ENCODE data around the gene CRIP2.

The CRIP2 gene

DNA sequence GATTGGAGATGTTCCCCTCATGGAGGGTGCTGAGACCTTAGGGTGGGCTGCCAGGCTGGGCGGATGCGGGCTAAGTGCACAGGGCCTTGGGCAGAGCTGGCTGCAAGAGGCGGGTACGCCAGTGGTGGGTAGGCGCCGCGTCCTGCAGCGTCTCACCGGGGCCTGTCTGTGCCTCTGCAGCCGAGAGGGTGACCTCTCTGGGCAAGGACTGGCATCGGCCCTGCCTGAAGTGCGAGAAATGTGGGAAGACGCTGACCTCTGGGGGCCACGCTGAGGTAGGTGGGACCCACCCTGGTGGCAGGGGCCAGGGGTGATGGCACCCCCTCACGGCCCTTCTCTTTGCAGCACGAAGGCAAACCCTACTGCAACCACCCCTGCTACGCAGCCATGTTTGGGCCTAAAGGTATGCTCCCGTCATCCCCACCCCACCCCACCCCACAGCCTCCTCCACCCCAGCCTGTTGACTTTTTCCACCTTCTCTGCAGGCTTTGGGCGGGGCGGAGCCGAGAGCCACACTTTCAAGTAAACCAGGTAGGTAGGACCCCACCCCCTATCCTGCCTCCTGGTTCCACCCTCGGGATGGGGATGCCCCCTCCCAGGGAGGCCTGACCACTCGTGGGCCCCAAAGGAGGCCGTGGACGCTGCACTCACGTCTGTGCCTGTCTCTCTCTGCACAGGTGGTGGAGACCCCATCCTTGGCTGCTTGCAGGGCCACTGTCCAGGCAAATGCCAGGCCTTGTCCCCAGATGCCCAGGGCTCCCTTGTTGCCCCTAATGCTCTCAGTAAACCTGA, 13.6 kb downstream of the CRIP2 start:
- DNase-seq (ENCODE audit: low read depth in 2 of 2), result no peak

DNA sequence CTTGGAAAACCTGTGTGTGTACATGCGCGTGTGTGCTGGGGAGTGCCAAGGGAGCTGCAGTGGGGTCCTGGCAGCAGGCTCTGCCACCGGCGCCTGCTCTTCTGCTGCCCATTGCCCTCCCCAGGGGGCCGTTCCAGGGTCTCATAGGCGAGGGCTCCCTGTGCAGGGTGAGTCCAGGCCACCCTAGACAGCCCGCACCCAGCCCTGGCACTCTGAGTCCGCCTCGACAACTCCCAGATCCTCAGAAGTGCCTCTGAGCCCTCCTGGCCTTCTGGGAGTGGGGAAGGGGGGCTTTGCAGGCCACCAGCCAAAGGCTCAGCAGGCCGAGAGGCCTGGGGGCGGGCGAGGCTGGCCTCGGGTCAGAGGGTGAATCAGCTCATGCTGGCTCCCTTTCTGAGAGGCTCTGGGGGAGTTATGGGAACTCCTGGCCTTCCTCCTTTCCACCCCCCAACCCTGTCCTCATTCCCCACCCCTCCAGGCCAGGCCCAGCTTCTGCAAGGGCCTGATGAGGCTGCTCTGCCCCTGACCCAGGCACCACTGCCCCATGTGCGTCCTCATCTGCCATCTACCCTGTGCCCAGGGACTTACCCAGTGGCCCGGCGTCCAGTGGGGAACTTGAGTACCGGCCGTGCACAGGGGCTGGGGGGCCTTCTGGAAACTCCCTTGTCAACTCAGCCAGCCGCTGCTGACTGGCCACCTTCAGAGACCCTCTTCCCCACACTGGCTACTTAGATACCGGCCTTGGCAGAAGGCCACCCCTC, 14.3 kb downstream of the CRIP2 start:
- DNase-seq (ENCODE audit: low read depth in 2 of 2), result no peak

DNA sequence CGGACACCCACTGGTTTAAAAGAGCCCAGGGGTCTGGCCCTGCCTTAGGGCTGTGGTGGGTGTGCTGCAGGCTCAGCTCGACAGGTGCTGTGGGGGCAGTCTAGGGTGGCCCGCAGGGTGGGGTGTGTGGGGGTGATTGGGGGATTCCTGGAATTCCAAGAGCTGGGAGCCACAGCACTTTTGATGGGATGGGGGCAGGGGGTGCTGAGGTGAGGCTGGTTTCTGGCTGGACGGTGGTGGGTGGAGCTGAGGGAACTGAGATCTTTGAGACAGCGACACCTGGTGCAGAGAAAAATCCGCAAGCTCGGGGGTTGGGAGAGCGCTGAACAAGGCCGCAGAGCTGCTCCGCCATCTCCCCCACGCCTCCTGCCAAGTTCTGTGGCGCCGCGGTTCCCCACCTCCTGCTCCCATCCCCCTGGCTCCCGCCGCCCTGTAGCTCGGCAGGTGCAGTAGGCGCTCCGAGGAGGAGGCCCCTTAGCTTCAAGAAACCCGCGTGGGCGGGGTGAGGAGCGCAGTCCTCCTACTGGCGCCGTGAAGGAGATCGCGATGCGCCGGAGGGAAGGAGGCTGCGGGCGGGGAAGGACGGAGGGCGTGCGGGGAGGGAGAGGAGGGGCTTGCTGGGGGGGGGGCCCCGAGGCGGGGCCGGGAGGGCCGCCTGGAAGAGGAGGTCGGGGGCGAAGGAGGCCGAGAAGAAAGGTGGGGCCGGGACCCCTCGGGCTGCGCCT, 15.1 kb downstream of the CRIP2 start:
- peak; percentile 69 to 76 for DNase-seq (ENCODE audit: low read depth in 2 of 2)

DNA sequence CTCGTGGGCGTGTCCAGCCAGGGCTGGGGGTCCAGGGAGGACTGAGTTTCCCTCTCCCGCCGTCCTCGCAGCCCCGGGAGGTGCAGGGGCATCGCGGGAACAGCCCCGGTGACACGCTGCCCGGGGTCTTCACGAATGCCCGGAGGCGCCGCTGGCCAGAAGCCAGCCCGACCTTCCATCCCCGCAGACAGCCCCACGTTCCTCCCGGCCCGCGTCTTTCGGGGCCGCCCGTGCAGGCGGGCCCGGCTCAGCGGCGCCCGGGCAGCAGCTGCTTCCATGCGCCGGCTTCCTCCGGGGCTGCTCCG, 15.6 kb downstream of the CRIP2 start:
- no peak for DNase-seq (ENCODE audit: low read depth in 2 of 2)

DNA sequence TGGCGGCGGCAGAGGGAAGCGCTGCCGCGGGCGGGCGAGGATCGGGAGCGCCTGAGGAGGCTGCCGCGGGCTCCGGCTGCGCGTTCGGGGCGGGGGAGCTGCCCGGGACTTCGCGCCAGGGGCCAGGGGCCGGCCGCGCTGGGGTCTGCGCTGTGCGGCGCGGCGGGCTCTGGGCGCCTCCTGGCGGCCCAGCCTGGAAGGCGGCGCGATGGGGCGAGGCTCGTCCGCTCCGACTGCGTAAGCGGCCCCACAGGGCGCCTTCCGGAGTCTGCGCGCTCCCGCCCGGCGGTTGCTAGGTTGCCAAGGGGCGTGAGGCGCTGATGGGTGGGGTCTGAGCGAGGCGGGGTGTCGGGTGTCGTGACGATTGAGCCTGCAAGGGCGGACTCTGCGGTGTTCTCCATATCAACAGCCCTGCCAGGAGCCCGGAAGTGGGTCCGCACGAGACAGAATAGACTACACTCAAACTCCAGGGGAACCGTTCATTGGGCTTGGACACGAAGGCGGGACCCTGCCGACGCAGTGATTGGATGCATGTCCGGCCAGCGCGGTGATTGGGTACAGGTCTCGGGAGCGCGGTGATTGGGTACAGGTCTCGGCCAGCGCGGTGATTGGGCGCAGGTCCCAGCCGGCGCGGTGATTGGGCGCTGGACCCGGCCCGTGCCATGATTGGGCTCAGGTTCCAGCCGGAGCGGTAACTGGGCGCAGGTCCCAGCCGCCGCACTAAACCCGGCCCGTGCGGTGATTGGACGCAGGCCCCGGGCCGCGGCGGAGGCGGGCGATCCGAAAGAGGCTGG, 16.1 kb downstream of the CRIP2 start, which contains the start of gene TEDC1:
Gene TEDC1 (plus strand): TSS at position 675 of the 794 bp plus-strand sequence. CDS start 130 bp downstream, outside the sequence.
- peak; percentile 94 to 97 for DNase-seq (ENCODE audit: low read depth in 2 of 2)

DNA sequence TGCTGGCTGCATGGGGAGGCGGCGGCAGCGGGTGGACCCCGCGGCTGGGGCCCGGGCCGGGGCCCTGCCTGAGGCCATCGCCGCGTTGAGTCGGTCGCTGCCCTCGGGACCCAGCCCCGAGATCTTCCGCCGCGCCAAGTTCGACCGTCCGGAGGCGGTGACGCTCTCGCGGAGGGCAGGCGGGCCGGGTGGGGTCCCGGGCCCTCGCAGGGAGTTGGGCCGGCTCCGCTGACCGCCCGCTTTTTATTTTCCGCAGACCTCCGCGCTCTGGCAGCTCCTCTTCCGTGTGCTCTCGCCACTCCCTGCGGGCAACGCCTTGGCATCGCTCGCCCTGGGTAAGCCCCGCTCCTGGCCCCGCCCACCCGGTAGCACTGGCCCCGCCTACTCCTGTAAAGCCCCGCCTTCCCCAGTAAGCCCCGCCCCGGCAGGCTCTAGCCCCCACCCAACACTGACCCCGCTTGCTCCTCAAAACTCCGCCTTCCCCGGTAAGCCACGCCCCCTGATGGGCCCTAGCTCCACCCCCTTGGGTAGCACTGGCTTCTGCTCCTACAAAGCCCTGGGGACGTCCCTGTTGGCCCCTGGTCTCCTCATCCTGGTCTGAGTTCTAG, 16.8 kb downstream of the CRIP2 start:
- peak; percentile 71 to 86 for DNase-seq (ENCODE audit: low read depth in 2 of 2)

DNA sequence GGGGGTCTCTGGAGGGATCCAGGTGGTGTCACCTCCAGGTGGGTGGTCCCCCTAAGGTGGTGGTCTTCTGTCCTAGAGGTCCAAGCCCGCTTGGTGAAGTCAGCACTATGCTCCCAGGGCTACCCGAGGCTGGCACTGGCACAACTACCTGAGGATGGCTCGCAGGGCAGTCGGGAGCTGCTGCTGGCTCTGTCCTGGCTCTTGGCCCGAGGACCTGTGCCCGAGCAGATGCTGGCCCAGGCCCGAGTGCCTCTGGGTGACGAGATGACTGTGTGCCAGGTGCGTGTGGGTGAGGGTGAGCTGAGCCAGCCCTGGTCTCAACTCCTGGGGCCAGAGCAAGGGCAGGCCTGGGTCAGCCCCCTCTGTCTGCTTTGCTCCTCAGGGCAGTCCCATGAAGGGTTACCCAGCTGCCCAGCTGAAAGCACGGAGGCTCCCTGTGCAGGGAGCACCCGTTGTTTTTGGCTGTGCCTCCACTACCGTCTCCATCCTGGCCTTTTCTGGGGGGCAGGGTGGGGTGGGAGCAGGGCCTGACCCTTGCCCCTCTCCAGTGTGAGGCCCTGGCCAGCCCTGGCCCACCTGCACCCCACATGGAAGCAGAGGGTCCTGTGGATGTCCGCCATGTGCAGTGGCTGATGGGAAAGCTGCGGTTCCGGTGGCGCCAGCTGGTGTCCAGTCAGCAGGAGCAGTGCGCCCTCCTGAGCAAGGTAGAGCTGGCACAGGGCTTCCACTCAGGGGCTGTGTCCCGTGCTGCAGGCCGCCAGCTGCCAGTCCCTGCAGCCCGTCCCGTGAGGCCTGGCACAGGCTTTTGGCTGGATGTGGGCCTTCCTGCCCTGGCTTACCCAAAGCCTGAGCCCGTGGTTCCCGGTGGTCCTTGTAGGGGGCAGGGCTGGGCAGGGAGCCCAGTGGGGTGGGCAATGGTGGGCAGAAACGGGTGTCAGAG, 17.7 kb downstream of the CRIP2 start:
- DNase-seq (ENCODE audit: low read depth in 2 of 2), result no peak

DNA sequence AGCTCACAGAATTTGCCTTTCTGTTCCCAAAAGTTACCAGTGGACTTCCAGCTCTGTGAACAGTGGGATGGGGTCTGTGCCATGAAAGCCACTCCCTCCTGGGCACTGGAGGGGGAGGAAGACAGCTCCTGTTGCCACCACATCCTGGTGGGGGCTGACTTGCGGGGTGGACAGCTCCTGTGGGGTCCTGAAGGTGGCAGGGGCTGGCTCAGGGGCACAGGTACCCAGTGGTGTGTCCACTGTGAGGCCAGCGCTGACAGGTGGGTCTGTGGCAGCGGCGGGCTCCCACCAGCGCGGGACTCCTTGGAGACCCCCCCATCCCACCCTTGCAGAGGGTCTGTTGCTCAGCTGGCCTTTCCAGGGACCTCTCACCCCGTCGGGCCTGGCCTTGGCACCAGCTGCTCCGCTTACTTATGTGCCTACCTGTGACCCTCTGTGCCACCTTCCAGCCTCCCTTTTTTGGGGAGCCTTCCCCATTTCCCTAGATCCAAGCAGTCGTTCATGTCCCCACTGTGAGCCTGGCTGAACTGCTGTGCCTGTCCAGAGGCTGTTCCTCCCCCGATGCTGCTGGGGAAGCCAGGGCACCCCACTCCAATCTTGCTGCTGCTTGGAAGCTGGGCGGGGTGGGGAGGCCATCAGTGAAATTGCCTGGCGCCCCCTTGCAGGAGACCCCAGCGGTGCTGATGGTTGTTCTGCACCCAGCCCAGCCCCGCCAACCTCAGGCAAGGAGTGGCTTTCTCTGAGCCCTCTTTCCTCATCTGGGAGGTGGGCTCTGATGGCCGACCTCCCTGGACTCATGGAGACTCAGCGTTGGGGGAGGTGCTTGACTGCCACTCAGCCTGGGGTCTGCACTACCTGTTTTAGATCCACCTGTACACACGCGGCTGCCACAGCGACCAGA, 18.6 kb downstream of the CRIP2 start:
- no peak for DNase-seq (ENCODE audit: low read depth in 2 of 2)

DNA sequence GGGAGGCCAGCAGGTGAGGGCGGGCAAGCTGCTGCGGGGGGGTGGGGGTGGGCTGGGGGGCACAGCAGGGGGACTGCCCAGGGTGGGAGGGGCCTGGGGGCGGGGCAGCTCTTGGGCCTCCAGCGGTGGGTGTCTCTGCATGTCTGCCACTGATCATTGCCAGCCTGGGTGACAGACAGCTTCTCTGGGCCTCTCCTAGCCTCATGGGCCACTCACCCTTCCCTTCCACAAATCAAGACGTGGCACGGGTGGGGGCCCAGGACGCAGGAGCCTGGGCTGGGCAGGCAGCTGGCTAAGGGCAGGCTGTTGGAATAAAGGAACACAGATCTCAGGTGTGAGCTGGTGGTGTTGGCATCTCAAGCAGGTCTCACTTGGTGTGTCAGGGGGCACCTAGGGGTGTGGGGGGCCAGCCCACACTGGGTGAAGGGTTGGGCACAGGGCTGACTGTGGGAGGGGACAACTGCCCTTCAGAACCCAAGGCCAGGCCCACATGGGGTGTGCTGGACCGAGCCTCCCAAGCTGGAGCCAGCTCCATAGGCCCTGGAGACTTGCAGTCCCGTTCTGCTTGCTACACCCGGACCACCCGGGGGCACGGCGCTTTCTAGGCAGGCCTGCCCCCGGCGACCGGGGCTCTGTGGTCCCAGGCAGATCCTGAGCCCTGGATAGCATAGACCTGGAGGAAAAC, 19.4 kb downstream of the CRIP2 start:
- no peak for DNase-seq (ENCODE audit: low read depth in 2 of 2)

DNA sequence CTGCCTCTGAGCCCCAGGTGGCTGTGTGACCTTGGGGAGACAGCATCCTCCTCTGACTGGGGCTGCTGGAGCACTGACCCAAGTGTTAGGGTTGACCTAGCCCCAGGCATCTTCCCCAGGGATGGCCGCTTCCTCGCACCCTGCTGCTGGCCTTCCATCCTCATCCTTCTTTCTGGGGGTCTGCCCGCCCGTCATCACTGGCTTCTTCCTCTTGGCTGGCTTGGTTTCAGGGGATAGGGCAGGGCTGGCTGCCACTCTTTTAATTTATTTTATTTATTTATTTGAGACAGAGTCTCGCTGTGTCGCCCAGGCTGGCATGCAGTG, 19.9 kb downstream of the CRIP2 start:
- no peak for DNase-seq (ENCODE audit: low read depth in 2 of 2)

DNA sequence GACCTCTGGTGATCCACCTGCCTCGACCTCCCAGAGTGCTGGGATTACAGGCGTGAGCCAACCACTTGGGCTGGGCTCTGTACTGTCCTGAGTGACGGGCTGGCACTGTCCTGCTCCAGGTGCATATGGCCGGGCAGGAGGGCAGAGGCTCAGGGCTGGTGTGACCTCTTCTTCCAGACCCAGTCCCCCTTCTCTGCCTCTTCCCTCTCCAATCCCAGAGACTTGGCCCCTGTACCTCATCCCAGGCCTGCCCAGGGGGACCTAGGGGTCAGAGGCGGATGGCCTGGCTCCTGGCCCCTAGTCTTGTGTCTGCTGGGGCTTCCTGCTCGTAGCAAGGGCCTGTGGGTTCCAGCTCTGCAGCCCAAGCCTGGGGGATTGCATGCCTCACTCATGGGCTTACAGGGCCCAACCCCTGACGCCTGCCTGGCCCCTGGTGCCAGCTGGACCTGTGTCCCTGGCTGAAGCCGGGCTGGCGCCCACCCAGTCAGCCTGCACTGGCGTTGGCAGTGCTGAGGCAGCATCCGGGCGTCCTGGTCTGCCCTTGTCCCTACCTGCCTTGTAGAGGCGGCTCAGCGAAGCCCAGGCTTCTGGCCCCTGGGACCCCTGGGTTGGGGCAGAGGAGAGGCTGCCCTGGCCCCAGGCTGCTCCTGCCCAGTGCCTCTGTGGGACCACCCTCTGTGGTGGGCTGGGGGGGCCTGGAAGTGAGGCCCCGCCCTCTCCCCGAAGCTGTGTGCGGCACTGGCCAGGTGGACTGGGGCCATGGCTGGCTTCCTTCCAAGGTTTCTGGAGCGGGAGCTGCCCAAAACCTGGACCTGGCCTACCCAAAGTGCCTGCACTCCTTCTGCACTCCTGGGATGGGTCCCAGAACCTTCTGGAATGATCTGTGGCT, 20.7 kb downstream of the CRIP2 start:
- no peak for DNase-seq (ENCODE audit: low read depth in 2 of 2)

DNA sequence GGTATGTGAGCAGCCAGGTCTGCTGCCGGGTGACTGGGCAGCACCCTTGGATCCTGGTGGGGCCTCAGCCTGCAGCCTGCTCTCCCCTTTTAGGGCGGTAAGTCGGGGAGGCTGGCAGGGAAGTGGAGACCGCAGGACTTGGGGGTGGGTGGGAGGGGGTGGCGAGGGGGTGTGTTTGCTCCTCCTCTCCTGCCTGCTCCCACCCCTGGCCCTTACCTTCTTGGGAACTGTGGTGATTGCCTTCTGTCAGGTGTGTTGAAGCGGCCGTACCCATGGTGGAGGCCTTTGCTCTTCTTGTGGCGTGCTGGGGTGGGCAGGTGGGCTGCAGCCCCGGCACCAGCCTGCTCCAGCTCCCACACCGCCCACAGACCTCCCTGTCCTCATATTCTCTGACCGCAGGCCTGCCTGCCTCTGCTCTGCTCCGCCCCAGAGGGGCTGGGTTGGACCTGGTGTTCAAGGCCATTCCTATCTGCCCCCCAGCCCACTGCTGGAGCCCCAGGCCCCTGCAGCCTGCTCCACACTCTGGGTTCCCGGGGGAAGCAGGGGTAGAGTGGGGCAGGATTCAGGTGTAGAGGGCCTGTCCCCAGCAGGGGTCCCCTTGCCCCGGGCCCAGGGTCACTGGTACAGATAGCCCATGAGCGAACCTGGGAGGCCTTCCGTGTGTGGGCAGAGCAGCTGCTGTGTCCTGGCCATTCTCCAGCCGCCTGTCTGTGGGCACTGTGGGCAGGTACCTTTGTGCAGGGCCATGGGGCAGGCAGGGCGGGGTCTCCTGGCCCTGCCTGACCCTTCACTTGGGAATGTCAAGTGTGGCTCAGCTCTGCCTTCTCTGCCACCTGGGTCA, 21.6 kb downstream of the CRIP2 start:
- DNase-seq (ENCODE audit: low read depth in 2 of 2), result no peak

DNA sequence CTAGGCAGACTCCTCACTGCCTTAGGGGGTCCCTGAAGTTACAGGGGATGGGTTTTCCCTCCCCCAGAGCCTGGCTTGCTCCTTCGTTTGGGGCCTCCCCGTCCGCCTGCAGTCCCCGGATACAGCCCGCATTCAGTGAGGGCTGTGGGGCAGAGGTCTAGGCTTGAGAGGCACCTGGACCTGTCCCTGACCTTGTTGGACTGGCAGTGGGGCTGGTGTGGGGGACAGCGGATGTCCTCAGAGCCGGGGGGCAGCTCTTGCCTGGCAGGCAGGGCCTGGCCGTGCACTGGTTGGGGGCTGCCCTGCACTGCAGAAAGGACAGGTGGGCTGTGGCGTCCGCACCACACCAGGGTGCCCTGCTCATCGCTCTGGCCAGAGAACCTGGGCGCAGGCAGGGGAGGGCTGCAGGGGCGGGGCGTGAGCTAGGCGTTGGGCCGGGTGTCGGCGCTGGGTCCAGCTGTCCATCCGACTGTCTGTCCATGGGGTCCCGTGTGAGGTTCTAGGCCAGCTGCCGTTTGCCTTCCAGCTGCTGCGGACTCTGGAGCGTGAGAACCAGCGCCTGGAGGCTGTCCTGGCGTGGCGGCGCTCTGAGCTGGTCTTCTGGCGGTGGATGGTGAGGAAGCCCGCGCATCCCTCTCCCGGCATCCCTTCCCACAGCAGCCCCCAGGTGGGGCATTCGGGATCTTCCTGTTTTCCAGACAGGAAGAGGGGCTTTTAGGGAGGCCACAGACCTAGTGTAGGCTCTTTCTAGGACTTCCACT, 22.4 kb downstream of the CRIP2 start:
- no peak for DNase-seq (ENCODE audit: low read depth in 2 of 2)

DNA sequence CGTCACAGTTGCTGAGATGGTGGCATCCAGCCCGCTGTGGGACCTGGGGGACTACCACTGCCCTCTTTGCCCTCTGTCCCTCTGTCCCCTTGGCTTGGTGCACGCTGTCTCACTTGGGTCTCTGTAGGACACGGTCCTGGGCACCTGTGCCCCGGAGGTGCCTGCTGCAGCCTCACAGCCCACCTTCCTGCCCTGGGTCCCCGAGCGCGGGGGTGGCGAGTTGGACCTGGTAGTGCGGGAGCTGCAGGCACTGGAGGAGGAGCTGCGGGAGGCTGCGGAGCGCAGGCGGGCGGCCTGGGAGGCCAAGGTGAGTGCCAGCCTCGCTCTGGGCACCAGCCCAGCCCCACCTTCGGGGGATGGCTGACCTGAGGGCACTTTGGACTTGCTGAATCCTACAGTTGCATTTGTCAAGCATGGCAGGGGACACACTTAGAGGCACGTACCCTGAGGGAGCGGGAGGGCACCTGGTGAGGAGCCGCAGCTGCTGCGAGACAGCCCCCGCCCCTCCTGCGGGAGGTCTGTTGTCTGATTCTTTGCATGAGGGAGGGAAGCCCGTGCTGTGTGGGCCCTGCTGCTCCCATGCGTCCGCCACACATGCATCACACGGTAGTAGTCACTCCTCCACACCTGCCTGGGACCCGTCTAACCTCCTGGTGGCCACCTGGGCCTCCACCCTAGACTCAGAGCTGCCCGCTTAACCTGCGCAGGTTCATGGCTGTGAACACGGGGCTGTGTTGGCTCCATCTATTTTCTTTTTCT, 23.2 kb downstream of the CRIP2 start:
- no peak for DNase-seq (ENCODE audit: low read depth in 2 of 2)

Measured in stimulated activated CD4-positive, alpha-beta T cell treated with anti-CD3 and anti-CD28 coated beads, Interleukin-1b, Interleukin-23, amount 100 ng/mL, for 4 hours (primary cell).